Measurements from ENCODE around the gene NPTN. TPM values are rescaled to one million over a fixed set of nuclear protein-coding genes. Genes with fewer than 3 reads are reported as not detected.

NPTN gene
- 158 and 160 TPM in 2 replicates for total RNA-seq

GRCh38 chr15:73633111-73633990, at the start of gene NPTN:
Gene NPTN (minus strand): TSS chr15:73633389. CDS start chr15:73633215, 174 bp downstream.

Other genes starting within 250 kb of the NPTN start
- gene REC114, start 190.2 kb downstream of the NPTN start, total RNA-seq: not detected in 2 replicates
- 69.3 and 104 TPM in 2 replicates for gene CD276, start 51.0 kb upstream of the NPTN start, total RNA-seq
- 2.0 and 5.1 TPM in 2 replicates for gene INSYN1, start 120.0 kb upstream of the NPTN start, total RNA-seq
- not detected in 2 replicates for gene TBC1D21, start 240.2 kb upstream of the NPTN start, total RNA-seq